Fibroblast of skin of back (primary cell): Measurements from ENCODE around the gene RAD52.

Source experiments
- DNase-seq: peaks from one replicate; pipeline ENCODE4 v3.0.0-alpha.2; 2013

Gene RAD52

DNA sequence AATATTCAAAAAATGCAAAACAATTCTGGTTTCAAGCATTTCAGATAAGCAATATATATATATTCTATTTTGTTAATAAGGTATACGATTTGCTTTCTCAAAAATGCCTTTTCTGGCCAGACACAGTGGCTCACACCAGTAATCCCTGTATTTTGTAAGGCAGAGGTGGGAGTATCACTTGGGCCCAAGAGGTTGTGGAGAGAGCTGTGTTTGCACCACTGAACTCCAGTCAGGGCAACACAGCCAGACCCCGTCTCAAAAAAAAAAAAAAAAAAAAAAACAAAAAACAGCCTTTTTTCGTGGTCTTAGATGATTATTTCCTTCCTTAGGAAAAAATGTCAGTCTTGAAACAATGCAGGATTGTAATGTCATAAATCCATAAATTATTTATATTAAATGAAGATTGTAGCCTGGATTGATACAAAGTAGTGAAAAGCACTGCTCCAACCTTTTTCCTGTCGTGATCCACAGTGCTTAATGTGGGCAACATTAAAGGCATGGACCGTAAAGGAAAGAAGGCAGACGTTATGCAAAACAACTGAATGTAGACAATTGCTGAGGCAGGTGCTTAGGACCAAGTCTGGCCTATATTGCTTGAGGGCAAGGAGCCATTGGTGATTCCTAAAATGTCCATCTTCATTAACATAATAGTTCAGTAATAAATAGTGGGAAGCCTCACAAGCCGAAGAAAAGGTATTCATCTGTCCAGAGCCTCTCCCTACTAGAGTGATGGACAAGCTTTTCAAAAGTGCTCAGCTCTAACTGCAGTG, 36.8 kb downstream of the RAD52 start:
- DNase-seq = no peak

DNA sequence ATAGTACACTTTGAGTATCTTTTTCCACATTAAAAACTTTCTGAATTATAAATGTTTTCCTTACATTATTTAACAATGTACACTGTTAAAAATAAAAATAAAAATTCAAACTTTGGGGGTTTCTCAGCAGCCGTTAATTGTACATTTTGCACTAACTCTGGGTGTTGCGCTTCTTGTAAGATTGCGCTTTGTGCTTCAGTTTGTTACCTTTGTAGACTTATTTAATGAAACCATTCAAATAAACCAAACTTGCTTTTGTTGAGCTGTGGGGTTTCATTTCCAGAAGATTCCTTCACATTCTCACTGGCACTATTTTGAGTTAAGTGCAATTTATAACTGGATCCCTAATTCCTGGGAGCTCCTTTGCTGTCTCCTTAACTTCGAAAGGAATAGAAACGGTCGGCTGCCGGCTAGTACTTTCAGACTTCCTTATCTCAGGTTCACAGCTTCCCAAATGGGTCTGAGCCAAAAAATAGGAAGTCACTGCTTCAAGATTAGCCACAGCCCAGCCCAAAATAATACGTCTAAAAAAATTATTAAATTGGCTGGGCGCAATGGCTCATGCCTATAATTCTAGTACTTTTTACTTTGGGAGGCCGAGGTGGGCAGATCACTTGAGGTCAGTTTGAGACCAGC, 38.2 kb downstream of the RAD52 start:
- DNase-seq = no peak

DNA sequence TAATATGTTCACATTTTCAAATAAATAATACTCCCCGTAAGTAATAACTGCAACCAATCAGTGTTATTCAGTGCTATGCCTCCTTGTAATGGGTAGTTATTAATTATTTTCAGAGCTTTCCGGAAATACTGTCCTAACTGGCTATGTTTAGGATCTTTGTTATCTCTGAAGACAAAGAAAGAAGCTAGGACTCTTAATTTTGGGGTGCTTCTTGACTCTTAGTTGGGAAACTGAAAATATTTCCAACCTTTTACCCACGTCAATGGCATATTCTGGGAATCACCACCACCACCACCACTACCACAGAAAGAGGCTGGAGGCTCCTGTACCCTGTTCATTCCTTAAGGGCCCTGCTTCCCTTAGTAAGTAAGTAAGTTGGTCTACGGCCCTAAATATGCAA, 39.1 kb downstream of the RAD52 start:
- no peak for DNase-seq

DNA sequence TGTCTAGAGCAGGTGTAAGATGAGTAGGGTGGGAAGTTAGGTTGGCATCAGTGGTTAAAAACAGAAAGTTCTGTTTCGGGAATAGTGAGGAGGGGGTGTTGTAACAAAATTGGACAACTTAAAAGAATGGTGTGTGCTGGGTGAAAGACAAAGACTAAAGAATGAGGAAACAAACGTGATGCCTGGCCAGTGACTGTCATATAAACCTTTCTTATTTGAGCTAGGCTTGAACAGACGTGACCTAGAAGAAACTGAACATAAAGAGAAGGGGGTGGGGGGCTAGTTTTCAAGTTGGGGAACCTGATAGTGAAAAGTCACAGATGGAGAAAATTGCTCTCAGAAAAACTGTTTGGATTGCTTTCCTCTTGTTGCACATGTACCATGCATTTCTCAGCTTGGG, 39.6 kb downstream of the RAD52 start:
- no peak for DNase-seq

DNA sequence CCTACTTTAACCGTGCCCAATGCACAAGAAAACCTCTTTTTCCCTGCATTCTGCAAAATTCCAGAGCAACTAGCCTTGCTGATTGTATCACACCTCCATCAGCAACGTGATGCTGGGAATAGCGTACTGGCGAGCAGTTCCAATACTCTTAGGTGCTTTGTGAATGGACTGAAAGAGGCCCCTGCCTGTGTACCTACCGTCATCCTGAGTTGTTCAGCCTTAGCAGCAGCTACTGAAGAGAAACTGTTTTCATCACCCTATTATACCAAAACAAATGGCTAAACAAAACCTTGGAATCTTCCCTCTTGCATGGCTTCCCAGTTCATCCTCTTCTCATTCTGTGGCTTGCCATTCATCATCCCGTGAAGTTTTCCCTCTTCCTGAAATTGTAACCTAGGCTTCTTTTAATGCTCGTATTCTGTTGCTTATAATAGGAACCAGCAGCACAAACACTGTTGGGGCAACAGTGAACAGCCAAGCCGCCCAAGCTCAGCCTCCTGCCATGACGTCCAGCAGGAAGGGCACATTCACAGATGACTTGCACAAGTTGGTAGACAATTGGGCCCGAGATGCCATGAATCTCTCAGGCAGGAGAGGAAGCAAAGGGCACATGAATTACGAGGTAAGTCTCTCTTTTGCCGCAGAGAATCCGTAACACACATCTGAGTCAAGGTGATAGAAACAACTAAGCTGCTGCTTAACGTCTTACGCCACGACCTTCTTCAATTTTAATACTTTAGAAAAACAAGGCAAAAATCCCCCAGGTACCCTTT, 41.9 kb downstream of the RAD52 start:
- DNase-seq = no peak

DNA sequence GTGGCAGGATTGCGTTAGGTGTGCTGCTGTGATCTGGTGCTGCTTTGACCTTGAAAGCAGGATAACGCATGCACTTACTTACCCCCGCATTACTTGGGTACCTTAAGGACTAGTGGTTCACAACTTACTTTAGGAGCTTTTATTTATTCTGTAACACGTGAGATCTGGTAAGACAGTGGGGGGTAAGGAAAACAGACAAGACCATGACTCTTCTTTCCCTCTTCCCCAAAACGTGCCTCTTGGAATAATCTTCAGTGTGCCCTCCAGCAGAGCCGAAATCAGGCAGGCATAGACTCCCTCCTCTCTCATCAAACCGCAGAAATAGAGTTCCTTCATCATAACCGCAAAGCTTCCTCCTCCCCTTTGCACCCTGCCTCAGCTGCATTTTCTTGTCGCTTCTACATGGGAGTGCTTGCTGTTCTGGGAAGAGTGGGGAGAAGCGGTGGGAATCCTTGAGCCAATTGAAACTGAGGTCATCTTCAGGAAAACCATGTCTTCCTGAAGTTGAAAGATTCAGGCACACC, 43.4 kb downstream of the RAD52 start:
- peak; percentile 20 for DNase-seq

DNA sequence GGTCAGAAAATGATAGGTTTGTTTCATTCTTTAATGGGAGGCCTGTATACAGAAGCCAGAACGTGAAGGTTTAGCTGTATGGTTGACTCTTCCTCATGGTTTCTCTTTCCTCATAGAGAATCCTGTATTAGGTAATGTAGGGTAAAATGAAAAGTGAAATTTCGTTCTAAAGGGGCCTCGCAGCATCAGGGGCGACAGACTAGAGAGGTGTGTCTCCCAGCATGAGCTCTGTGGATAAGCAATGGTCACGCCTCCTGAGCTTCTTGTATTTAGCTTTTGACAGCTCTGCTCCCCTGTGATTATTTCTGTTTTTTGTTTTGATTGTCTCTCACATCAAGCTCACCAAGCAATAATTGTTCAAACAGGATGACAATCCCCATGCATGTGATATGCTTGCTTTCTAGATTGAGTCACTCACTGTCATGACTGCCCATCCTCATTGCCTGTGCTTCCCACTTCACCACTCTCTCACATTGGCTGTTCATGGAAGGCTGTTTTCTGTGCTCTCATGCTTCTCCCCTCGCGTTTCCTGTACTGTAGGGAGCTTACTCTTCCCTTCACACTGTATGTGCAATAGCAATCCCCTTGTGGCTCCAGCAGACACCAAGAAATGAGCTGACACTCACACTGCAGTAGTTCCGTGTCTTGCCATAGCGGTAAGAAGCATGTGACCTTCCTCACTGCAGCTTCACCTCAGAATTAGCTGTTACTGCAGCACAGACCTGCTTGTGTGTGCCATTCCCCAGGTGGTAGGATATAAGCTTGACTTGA, 44.0 kb downstream of the RAD52 start:
- DNase-seq = peak; percentile 8

DNA sequence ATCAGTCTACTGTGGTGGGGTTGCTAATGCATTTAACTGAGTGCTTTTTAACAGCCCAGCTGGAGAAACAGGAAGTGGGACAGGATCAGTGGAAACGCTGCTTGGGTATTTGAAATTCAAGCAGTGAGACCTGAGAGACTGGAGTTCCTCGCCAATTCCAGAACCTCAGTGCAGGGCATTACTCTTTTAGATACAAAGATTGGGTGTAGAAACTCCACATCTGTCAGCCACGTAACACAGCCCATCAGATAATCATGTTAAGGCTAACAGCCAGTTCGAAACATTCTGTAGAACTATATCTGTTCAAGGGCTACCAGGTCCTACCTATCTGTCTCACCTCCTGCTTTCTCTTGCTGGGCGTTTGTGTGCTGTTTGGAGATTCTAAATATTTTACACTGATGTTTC, 45.5 kb downstream of the RAD52 start:
- no peak for DNase-seq

DNA sequence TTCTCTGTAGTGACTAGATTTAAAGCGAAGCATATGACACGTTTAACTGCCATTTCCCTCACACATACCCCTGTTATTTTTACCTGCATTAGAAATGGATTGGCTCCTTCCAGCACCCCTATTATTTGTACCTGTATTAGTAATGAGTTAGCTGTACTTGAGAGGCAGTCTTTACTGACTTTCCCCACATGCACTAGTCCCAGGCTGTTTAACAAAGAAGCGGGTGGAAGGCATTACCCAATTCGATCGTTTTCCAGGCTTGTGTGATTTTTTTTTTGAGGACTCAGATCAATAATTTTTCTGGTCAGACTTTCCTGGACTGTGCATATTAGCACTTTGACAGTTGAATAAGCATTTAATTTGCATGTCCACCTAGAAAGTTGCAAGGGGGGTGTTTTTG, 46.4 kb downstream of the RAD52 start:
- no peak for DNase-seq

DNA sequence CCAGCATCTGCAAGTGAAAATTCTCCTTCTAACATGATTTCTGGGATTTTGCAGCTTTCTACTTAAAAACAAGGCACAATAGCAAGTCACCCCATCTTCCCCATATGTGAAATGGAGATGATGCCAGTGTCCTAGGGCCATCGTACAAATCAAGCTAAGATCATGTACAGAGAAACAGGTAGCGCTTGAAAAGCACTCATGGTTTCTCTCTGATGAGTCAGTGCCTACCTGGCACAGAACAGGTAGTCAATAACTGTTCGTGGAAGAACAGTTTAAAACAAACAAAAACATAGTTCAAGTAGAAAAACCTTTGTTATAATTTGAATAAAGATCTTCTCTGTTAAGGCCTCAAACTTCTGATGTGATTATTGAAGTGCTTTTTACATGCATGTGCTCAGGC, 46.9 kb downstream of the RAD52 start:
- DNase-seq = no peak

DNA sequence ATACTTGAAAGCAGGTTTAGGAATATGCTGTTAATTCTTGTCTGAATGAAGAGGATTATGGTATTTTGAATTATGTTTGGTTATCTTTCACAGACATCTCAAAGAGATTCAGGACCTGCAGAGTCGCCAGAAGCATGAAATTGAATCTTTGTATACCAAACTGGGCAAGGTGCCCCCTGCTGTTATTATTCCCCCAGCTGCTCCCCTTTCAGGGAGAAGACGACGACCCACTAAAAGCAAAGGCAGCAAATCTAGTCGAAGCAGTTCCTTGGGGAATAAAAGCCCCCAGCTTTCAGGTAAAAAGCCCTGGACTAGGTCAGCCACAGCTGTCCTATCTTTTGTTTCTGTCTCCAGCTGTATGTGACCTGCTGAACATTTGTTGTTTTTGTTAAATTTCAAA, 52.1 kb downstream of the RAD52 start:
- DNase-seq = no peak

DNA sequence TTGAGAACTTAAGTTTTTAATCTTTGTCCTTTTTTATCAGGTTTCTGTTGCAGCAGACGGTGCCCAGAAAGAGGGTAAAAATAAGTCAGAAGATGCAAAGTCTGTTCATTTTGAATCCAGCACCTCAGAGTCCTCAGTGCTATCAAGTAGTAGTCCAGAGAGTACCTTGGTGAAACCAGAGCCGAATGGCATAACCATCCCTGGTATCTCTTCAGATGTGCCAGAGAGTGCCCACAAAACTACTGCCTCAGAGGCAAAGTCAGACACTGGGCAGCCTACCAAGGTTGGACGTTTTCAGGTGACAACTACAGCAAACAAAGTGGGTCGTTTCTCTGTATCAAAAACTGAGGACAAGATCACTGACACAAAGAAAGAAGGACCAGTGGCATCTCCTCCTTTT, 53.5 kb downstream of the RAD52 start:
- no peak for DNase-seq

DNA sequence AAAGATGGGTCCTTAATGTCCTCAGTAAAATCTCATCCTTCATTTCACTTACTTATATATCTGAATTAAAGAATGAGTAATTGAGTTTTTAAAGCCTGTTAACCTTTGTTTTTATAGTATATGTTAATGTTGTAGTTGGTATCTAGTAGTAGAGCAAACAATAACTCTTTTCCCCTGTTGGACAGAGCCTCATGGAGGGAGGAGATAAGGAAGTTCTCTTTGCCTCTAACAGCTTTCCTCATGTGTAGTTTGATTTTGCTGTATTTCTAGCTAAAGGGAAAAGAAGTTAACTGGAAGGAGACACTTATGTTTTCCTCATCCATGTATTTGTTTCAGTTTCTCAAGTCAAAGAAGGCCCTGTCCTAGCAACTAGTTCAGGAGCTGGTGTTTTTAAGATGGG, 55.3 kb downstream of the RAD52 start:
- no peak for DNase-seq

DNA sequence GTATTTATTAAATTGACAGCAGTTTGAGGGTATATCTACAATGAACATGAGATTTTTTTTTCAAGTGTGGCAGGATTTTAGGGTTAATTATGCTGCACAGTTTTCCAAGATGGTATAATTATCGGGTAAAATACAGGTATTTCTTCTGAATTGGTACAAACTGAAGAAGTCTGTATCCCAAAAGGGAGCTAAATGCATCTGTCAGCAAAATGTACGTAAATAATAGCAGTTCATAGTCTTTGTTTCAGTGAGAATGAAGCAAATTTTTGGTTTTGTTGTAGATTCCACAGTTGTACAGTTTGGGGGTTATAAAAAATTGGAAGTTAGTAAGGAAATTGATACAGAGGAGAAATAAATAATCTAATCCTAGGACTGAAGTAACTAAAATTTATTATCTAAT, 63.3 kb downstream of the RAD52 start:
- no peak for DNase-seq

DNA sequence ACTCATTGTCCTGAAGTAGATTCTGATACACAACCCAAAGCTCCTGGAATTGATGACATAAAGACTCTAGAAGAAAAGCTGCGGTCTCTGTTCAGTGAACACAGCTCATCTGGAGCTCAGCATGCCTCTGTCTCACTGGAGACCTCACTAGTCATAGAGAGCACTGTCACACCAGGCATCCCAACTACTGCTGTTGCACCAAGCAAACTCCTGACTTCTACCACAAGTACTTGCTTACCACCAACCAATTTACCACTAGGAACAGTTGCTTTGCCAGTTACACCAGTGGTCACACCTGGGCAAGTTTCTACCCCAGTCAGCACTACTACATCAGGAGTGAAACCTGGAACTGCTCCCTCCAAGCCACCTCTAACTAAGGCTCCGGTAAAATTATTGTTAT, 63.8 kb downstream of the RAD52 start:
- no peak for DNase-seq

DNA sequence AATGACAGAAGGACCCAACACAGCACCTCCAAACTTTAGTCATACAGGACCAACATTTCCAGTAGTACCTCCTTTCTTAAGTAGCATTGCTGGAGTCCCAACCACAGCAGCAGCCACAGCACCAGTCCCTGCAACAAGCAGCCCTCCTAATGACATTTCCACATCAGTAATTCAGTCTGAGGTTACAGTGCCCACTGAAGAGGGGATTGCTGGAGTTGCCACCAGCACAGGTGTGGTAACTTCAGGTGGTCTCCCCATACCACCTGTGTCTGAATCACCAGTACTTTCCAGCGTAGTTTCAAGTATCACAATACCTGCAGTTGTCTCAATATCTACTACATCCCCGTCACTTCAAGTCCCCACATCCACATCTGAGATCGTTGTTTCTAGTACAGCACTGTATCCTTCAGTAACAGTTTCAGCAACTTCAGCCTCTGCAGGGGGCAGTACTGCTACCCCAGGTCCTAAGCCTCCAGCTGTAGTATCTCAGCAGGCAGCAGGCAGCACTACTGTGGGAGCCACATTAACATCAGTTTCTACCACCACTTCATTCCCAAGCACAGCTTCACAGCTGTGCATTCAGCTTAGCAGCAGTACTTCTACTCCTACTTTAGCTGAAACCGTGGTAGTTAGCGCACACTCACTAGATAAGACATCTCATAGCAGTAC, 64.6 kb downstream of the RAD52 start:
- DNase-seq = no peak

DNA sequence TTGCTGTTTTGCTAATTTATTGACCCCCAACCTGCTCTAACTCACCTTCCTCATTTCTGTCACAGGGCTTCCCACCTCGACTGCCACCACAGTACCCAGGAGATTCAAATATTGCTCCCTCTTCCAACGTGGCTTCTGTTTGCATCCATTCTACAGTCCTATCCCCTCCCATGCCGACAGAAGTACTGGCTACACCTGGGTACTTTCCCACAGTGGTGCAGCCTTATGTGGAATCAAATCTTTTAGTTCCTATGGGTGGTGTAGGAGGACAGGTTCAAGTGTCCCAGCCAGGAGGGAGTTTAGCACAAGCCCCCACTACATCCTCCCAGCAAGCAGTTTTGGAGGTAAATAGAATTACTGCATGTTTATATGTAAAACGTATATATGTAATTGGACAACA, 68.8 kb downstream of the RAD52 start:
- DNase-seq = no peak

DNA sequence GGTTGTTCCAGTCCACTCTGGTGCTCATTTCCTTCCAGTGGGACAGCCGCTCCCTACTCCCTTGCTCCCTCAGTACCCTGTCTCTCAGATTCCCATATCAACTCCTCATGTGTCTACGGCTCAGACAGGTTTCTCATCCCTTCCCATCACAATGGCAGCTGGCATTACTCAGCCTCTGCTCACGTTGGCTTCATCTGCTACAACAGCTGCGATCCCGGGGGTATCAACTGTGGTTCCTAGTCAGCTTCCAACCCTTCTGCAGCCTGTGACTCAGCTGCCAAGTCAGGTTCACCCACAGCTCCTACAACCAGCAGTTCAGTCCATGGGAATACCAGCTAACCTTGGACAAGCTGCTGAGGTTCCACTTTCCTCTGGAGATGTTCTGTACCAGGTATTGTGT, 69.9 kb downstream of the RAD52 start:
- DNase-seq = peak; percentile 43

DNA sequence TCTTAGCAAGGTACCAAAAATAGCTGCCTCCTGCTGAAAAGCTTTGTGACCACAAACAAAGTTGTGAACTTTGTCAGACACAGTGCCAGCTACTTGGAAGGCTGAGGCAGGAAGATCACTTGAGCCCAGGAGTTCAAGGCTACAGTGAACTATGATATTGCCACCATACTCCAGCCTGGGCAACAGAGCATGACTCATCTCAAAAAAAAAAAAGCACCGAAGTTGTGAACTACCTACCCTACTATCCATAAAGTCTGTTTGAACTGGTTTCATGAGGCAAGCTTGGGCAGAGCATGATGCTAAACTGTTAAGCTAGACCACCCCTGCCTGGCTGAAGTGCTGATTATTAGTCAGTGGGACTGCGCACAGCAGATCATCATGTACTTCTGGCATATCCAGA, 75.5 kb downstream of the RAD52 start:
- DNase-seq = peak; percentile 5

DNA sequence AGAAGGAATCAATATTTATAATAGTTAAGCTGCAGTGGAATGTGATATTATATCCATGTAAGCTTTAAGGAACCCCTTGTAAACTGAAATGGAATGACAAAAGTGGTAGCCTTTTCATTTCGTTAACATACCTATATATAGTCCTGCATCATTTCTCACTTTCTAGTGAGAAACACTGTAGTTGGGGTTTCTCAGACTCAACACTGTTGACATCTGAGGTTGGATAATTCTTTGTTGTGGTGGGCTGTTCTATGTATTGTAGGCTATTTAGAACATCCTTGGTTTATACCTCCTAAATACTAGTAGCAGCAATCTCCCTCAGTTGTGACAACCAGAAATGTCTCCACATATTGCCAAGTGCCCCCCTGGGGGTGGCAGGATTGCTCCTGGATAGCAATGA, 79.1 kb downstream of the RAD52 start:
- no peak for DNase-seq

DNA sequence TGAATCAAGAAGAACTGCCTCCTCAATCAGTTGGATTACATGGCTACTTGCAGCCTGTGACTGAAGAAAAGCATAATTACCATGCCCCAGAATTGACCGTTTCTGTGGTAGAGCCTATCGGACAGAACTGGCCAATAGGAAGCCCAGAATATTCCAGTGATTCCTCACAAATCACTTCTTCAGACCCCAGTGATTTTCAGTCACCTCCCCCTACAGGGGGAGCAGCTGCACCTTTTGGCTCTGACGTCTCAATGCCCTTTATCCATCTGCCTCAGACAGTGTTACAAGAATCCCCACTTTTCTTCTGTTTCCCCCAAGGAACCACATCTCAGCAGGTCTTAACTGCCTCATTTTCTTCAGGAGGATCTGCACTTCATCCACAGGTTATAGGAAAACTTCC, 80.8 kb downstream of the RAD52 start:
- no peak for DNase-seq

DNA sequence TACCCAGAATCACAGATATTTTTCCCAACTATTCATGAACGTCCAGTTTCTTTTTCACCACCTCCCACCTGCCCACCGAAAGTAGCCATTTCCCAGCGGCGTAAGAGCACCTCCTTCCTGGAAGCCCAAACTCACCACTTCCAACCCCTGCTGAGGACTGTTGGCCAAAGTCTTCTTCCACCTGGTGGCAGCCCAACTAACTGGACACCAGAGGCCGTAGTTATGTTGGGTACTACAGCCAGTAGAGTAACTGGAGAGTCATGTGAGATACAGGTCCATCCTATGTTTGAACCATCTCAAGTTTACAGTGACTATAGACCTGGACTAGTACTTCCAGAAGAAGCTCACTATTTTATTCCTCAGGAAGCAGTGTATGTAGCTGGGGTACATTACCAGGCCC, 81.6 kb downstream of the RAD52 start:
- no peak for DNase-seq
